GM10248 (cell line): ENCODE measurements around the gene BCDIN3D.
A peak's percentile ranks its signal among the peaks of the same experiment; 100 is the strongest.

ENCODE experiments used
- CTCF ChIA-PET: fragments of 300-600 bp; sonication (Branson Sonifier 250); formaldehyde crosslinking; extraction: SDS; loops from one replicate; lab custom pipeline; 2021; ENCODE audit warnings: antibody characterized with exemption; lab: Yijun Ruan, JAX
- POLR2A ChIA-PET: fragments of 350-650 bp; sonication (Branson Sonifier 250); formaldehyde crosslinking; extraction: SDS; loops from one replicate; lab custom pipeline; 2020; ENCODE audit warnings: antibody characterized with exemption; lab: Yijun Ruan, JAX
- DNase-seq: peaks from one replicate; pipeline ENCODE4 v3.0.0; 2012; ENCODE audit errors: extremely low spot score
- TF ChIP-seq, protein P1 (sequence below): IDR thresholded peaks from 2 replicates; pipeline ENCODE4 v1.5.1; 2012; ENCODE audit warnings: mild to moderate bottlenecking, low read depth; ENCODE audit errors: extremely low read depth, missing control alignments, control extremely low read depth

Gene BCDIN3D

DNA sequence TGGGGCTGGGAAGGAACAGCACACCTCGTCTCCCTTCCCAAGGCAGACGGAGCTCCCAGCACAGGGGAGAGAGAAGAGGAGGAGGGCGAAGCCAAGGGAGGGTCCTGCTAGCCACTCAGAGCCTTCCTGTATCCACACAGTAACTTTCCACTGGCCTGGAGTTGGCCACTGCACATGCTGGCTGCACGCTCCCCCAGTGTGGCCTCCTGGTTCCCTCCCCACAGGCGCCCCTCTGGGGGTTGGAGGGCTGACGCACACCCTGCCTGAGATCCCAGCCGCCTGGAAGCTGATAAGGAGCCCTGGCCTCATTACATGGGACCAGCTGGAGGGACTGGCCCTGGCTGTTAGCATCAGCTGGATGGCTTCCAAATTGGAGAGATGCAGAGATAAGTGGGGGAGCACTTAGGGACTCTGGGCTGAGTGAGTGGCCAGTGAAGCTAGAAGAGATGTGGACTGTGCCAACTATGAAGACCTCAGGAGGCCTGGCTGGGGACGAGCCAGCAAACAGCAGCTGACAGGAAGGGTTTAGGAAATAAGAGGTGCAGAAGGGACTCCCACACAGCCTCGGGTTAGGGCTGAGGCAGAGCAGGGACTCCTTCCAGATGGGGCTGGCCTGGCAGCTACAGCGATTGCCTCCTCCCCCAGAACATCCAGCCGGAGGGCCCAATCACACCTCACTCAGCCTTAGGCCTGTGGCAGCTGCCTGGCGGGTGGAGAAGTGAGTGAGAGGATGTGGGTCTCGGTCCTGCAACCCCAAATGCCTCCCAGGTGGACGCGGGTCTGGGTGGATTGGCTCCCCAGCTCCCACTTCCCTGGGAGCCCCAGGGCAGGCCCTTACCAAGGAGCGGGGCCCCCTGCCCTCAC lies 26.3 kb upstream of the BCDIN3D start:
- ChIA-PET POLR2A (interaction anchor here (0.5 to 0.6 kb wide), 2 partner anchors 41 to 300 kb away, joined by 3 to 12 read pairs; partner anchors contain the start of gene NCKAP5L), CTCF (interaction anchor here (1.3 to 5.2 kb wide), 6 partner anchors 13 to 97 kb away, joined by 3 to 30 read pairs (median 4); no protein-coding TSS in a partner anchor)
- TF ChIP-seq, protein P1, sequence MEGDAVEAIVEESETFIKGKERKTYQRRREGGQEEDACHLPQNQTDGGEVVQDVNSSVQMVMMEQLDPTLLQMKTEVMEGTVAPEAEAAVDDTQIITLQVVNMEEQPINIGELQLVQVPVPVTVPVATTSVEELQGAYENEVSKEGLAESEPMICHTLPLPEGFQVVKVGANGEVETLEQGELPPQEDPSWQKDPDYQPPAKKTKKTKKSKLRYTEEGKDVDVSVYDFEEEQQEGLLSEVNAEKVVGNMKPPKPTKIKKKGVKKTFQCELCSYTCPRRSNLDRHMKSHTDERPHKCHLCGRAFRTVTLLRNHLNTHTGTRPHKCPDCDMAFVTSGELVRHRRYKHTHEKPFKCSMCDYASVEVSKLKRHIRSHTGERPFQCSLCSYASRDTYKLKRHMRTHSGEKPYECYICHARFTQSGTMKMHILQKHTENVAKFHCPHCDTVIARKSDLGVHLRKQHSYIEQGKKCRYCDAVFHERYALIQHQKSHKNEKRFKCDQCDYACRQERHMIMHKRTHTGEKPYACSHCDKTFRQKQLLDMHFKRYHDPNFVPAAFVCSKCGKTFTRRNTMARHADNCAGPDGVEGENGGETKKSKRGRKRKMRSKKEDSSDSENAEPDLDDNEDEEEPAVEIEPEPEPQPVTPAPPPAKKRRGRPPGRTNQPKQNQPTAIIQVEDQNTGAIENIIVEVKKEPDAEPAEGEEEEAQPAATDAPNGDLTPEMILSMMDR: no peak
- DNase-seq: no peak

DNA sequence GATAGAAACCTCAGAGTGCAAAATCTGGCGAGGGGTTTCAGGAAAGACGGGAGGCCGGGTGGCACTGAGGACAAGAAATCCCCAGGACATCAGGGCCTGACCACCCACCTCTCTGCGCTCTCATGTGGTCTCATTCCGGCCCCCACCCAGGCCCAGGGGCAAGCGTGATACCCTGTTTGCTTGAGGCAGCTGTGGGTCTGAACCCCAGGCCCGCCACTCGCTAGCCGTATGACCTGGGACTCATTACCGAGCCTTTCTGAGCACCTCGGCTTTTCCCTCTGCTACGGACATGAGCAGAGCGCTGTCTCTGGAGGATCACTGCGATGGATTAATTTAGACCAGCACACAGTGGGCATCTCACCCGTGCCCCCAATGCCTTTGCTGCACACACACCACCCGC lies 25.5 kb upstream of the BCDIN3D start:
- TF ChIP-seq, protein P1: no peak
- ChIA-PET CTCF (interaction anchor here (1.0 to 5.2 kb wide), 12 partner anchors 8 to 153 kb away, joined by 3 to 30 read pairs (median 6); no protein-coding TSS in a partner anchor), POLR2A (interaction anchor here (0.5 kb wide), 1 partner anchor 40 kb away, joined by 12 read pairs; the partner anchor contains the start of gene NCKAP5L)
- no peak for DNase-seq

DNA sequence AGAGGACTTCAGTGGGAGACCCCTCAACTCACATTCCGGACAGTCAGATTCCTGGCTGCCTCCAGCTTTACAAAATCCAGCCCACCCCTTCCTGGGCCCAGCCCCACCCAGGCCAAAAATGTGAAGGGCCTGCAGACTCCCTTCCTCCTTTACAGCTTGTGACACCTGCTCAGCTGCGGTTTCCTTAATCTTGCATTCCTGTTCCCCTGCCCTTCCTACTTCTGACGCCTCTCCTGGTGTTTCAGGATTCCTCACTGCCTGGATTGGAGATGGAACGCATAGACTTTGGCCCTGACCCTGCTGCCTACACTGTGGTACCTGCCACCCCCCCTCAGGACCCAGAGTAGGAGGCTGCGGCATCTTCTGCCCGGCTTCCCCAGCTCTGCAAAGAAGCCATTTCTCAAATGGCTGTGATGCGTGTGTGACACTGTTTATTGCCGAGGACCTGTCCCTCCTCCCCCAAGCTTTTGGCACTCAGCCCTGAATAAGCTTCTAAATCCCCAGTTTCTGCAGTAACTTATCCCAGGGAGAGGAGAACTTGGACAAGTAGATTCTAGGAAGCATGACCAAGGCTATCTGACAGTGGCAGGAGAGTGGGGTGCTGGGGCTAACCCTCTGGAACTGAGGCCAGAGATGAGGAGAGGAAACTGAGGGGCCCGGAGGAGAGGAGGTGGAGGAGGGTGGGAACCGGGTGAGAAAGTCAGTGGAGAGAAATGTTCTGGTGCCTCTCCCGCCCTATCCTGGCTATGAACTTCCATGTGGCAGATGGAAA lies 24.9 kb upstream of the BCDIN3D start:
- ChIA-PET POLR2A (interaction anchor here (0.6 kb wide), 1 partner anchor 39 kb away, joined by 3 read pairs; the partner anchor contains the start of gene NCKAP5L), CTCF (interaction anchor here (0.7 to 5.2 kb wide), 27 partner anchors 9 to 201 kb away, joined by 3 to 30 read pairs (median 5); partner anchors contain the start of gene TMBIM6)
- no peak for DNase-seq
- TF ChIP-seq, protein P1: no peak

DNA sequence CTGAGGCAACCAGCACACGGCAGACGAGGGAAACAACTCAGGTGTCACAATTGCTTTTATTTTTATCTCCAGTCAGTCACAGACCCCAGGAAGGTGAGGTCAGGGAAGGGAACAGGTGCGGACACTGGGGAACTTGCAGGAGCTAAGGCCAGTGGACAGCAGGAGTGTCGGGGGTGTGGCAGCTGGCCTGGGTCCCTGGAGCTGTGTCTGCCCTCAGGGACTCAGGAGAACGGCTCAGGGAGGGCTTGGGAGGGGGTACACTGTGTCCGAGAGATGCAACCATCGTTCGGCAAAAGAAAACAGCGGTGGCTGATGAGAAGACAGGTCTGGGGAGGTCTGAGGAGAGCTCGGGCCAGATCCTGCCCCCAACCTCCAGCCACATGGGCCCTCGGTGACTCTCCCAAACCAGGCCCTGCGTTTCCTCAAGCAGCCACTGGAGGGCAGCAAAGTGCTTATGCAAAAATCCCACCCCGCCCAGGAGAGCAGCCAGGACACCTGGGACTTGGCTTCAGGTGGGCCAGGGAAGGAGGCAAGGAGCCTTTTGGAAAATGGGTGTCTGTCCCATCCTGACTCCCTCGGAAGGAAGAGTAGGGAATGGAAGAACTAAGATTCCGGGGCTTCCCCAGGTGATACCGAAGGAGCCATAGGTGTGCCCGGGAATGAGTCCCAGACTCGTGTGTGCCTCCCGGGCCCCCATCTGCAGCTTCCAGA lies 24.1 kb upstream of the BCDIN3D start:
- POLR2A ChIA-PET: interaction anchor here (0.6 to 1.0 kb wide), 2 partner anchors 39 to 125 kb away, joined by 3 to 5 read pairs; partner anchors contain the start of genes NCKAP5L and TMBIM6
- TF ChIP-seq, protein P1: peak; percentile 94
- CTCF ChIA-PET: interaction anchor here (0.6 to 5.2 kb wide), 39 partner anchors 8 to 224 kb away, joined by 3 to 30 read pairs (median 4); partner anchors contain the start of genes BCDIN3D and TMBIM6
- peak; percentile 93 for DNase-seq

DNA sequence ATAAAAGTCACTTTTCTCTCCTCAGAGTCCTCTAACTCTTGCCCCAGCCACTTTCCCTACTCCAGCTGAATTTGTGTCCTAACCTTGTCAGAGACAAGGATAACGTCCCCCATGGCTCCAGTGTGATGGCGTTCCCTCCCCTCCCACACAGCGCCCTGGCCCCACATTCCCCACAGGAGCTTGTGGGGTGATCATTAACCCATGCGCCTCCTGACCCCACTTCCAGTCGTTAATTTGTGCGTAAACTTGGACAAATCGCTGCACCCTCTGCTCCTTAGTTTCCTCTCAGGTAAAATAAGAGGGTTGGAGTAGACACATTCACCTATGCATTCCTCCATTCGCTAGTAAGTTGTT lies 22.9 kb upstream of the BCDIN3D start:
- ChIA-PET POLR2A (no interaction called here), CTCF (interaction anchor here (1.1 to 5.2 kb wide), 13 partner anchors 10 to 101 kb away, joined by 3 to 30 read pairs (median 11); no protein-coding TSS in a partner anchor)
- TF ChIP-seq, protein P1: no peak

More for the DNA sequence above, 22.9 kb upstream of the BCDIN3D start:
- DNase-seq: no peak
